IPS DF 4.7 (cell line): Measurements from ENCODE around the gene TLN1.

Experiments
- DNase-seq: peaks from one replicate; pipeline ENCODE4 v3.0.0-alpha.2; 2013; ENCODE audit warnings: low spot score; ENCODE audit errors: extremely low read depth

The TLN1 gene

DNA sequence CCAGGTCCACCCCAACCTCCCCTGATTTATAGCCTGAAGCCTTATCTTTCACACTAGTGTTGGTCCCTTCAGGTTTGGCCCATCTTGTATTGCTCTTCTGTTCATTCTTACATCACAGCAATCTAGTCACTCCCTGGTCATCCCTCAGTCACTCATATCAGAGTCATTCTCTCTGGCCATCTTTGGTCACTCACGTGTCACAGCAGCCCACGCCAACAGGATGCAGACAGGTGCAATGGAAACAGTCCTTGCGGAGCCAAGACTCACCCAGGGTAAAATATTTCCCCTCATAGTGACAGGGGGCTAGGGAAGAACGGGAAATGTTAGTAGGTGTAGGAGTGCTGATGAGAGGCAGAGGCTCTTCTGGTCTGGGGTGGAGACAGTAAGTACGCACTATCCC lies 21.5 kb upstream of the TLN1 start:
- DNase-seq: no peak

DNA sequence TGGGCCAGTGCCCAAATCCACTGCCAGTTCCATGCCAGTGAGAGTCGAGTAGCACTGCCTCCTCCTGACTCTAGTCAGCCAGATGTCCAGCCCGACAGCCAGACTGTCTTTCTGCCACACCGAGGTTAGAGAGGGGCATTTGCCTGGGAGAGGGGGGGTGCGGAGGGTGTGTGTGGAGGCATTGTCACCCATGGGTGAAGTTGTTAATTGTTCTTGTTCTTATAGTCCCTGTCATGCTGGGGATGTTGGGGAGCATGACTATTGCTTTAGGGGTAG lies 18.2 kb upstream of the TLN1 start:
- DNase-seq: no peak

DNA sequence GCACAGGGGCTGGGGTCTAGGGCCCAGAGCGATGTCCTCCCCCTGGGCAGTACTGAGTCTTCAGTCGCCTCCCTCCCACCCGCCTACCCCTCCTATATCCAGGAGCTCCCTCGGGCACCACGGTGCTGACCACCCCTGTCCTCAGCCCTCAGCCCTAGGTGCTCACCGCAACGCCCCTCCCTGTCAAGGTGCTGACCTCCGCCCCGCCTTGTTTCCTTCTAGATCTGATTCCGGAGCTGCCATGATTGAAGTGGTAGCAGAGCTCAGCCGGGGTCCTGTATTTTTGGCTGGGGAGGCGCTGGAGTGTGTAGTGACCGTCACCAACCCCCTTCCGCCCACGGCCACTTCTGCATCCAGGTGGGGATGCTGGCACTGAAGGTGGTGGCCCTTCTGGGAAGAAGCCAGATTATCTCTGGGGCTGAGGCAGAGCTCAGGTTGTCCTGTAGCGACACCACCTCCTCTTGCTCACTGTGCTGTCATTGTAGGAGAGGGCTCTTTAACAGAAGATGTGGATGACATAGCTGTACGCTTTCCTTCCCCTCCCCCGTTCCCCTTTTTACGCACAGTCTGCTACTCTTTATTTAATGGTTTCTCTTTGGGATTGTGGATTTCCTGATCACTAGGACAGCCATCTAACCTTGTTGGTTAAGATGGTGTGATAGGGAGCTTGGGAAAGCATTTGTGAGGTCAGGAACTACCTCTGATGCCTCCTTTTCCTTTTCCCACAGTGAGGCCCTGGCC lies 17.7 kb upstream of the TLN1 start:
- DNase-seq: no peak

DNA sequence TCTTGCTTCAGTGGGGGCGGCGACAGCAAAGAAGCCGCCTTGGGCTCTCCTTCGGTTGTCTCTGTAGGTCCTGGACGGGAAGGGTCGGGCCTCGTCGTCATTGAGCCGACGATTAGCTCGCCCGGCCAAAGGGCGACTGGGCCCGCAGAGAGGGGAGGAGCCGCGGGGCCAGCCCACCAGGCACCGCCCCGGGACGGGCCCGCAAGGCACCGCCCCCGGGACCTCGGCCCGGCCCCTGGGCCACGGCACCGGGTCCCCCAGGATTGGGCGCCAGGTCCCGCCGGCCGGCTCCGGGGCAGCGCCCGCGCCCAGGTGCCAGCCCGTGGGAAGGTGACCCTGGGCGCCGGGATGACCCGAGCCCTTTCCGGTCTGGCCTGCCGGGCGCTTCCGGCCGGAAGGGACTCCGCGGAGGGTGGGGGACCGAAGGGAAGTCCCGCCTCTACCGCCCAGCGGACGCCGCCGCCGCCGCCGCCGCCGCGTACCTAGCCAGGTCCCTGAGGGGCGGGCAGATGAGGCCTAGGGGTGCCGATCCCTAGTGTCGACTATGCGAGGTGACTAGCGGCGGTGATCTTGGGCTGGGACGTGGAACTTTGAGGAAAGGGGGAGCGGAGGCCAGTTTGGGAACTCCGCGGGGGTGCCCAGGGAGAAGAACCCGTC lies 17.0 kb upstream of the TLN1 start, which contains the start of the genes GBA2 and RGP1:
TSS of gene GBA2 (minus strand) at position 371 of the 657 bp plus-strand sequence. CDS start 524 bp downstream, outside the sequence.
TSS of gene RGP1 (plus strand) at position 430 of the 657 bp plus-strand sequence. CDS start 469 bp downstream, outside the sequence.
- DNase-seq: no peak

DNA sequence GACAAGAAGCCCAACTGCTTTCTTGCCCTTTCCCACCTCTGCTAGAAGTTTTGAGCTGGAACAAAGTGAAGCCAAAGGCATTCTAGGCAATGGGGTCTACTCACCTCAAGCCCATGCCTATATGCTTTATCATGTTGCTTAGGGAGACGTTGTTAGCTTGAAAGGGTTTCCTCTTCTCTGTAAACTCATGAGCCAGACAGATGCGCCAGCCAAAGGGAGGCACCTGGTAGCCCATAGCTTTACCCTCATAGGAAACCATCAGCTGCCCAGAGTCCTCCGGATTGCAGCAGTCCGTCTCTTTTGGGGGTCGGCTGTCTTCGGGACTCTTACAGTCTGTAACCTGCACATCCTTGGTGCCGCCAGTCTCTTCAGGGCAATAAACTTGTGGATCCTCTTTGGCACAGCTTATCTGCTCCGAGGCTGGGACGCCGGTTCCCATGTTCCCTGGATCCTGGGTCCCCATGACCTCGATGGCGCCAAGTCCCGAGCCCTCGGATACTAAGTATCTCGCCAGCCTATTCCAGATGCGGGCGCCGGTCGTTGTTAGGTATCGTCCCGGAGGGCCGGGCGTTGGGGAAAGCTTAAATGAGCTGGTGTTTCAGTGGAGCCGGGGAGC lies 16.4 kb upstream of the TLN1 start:
- DNase-seq: no peak

DNA sequence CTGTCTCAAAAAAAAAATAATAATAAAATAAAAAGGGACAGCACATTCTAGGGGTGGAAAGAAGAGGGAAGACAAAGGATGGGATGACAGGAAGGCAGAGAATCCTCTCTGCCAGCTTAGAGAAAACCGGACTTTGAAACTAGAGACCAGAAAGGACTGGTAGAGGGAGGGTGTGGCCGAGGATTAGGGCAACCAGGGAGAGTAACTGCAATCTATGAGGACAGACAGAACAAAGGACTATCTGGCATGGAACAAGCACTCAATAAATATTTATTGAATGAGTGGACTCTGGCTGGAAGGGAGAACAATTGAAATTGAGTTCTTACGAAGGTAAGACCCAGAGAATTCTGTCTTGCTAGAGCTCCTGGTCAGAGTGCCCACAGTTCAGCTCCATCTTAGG lies 14.6 kb upstream of the TLN1 start:
- DNase-seq: no peak

DNA sequence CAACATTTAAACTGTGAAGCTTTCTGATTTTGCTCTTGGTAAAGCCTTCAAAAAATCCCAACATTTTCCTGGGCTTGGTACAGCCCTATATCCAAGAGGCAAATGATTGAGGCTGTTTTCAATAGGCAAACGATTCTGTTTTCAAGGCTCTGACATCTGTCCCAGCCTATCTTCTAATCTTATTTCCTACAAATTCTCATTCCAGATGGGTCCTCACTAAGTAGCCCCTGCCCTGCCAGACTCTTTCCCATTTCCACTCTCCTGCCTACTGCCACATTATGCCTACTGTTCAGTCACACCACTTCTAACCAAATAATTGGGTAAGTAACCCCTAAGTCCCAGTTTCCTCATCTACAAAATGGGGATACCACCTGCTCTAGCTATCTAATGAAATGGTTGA lies 13.6 kb upstream of the TLN1 start:
- DNase-seq: no peak

DNA sequence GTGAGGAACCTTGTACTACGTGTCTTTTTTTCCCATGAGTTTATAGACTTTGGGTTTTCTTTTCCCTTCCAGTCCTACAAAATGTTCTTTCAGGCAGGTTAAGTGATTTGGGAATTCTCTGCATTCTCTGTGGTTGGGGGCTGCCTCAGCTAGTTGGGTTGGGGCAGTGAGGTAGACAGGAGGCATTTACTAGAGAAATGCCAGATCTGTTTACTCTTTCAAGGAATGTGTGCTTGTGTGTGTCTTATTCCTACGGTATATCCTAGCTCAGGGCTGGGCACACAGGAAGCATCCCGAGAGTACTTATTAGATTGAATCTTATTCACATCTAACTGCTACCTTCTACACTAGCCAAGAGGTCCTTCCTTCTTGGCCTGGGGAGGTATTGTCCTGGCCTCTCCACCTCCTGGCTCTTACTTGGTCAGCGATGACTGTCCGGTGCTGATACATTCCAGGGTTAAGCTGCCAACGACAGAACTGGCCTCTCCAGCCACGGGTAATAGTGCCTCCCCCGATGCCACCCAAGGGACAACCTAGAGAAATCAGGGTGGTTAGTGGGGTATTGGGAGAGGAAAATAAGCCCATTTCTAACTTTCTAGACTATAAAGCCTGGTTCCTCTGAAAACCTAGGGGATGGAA lies 12.0 kb upstream of the TLN1 start:
- no peak for DNase-seq

DNA sequence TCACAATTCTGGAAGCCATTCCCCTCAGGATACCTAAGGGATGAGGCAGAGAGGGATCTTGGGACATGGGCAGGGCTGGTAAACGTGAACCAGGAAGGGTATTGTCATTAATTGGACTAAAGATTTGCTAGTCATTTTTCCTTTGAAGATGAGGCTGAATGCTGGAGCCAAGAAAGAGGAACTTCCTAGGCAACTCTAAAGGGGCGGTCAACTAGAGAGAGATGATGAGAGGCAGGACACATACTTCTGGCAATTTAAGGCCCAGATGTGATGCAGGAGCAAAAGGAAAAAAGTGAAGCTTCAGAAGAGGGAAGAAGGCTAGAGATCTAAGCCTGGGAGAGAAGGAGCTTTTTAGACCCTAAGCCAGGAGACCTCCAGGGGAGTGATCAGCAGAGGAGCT lies 11.5 kb upstream of the TLN1 start:
- DNase-seq: no peak

DNA sequence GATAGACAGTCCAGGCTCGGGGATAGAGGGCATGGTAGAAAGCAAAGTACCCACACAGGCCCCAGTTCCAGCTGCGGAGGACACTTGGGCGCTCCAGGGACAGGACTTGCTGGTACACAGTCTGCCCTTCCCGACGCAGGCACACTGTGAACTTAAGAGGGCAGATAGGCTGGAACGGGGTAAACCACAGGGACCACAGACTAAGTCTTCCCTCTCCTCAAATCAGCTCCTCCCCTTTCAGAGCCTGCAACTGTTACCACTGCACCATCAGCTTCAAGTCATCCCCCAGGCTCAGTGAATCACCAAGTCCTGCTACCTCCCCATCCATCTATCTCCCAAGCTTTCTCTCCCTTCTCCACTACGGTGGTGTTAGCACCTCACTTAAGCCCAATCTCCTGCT lies 9.7 kb upstream of the TLN1 start:
- no peak for DNase-seq

DNA sequence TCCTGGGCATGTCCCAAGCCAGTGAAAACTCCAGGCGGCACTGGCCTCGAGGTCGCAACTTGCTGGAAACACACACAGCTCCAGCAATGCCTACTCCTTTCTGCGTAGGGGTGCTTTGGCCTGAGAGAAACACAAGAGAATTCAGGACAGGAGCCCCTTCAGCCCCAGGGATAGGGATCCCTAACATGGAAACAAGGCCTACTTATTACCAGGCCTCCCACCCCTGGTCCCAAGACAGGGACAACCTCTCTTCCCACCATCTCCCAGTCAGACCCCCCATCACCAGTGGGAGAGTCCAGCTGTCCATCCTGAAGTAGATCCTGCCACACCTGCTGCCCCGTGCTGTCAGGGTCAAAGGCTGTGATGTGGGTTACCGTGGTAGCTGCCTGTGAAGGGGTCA lies 8.2 kb upstream of the TLN1 start:
- no peak for DNase-seq

DNA sequence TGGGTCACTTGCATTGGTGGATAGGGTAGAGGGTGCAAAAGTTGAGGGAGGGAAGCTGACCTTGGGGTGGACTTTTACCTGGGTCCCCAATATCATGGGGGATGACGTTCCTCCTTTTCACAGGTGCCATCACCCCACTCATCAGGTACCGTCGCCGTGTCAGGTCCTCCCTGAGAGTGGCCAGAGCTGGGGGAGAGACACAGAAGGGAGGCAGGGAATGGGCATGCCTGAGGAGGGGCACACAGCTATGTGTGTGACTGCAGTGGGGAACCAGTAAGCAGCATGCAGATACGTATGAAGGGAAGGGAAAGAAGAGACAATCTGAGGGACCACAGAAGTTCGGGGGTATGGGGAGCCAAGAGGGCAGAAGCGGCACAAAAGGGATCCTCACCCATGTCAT lies 6.9 kb upstream of the TLN1 start:
- no peak for DNase-seq

DNA sequence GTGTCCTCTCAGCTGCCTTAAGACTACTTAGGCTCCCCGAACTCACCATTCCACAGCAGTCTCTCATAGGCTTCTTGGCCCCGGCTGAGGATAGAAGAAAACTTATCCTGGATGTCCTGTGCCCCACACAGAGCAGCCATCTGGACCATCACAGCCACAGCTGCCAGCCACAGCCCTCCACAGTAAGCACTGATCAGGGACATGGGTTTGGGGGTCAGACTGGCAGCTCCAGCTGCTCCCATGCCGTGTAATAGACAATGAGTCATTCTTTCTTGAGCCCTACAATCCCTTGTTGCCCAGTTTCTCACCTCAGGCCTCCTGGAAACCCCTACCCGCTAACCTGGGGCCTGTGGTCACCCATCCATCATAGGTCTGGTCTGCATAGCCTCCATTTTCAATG lies 6.2 kb upstream of the TLN1 start:
- no peak for DNase-seq

DNA sequence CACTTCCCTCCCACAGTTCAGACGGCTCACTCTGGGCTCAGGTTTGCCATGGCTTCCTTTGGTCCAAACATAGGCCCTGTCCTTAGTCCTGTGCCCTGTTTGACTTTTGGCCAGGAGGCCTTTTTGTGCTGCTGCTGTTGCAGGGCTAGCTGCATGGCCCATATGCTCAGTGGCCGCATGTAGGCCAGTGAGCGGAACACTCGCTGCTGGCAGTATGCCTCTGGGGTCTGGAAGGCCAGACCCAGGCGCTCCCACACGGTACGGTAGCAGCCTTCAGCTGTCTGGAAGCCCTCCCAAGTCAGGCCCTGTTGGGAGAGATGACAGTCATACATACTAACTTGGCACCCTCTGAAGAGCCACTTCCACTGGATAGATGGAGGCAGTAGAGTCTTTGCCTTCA lies 5.1 kb upstream of the TLN1 start:
- DNase-seq: no peak

DNA sequence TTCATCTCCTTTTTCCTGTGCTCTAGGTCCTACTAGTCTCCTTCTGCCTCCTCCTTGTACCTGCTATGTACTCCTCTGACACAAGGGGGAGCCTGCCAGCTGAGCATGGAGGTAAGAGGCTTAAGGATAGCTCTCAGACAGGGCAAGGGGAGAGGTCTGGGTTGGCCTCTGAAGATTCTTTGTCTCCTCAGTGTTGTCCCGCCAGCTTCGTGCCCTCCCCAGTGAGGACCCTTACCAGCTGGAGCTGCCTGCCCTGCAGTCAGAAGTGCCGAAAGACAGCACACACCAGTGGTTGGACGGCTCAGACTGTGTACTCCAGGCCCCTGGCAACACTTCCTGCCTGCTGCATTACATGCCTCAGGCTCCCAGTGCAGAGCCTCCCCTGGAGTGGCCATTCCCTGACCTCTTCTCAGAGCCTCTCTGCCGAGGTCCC lies 4.2 kb upstream of the TLN1 start:
- no peak for DNase-seq

DNA sequence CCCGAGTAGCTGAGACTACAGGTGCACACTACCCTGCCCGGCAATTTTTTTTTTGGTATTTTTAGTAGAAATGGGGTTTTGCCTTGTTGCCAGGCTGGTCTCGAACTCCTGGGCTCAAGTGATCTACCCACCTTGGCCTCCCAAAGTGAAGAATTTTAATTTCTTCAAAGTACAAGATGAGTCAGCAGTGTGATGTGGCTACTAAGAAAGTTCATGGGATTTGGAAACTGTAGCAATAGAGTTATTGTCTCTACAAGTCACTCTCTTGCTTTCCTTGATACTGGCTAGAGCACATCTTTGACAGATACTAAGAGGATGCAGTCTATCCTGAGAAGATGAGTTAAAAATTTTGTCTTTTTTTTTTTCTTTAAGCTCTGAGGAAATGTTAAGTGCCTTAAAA lies 2.1 kb upstream of the TLN1 start:
- no peak for DNase-seq

DNA sequence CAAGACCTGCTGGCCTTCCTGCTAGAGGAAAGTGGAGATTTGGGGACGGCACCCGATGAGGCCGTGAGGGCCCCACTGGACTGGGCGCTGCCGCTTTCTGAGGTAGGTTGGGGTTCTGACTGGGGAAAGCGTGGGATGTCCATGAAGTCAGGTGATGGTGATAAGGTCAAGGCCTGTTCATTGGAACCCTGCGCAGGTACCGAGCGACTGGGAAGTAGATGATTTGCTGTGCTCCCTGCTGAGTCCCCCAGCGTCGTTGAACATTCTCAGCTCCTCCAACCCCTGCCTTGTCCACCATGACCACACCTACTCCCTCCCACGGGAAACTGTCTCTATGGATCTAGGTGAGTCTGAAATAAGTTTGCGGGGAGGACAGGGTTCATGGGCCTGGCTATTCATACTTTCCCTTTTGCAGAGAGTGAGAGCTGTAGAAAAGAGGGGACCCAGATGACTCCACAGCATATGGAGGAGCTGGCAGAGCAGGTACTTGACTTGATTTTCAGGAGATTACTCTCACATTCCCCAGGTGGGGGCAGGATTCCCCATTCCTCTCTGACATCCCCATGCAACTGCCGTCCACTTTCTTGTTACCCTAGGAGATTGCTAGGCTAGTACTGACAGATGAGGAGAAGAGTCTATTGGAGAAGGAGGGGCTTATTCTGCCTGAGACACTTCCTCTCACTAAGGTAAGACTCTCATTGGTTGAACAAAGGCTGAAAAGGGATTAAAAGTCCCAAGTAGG lies 976 bp upstream of the TLN1 start:
- DNase-seq: no peak

DNA sequence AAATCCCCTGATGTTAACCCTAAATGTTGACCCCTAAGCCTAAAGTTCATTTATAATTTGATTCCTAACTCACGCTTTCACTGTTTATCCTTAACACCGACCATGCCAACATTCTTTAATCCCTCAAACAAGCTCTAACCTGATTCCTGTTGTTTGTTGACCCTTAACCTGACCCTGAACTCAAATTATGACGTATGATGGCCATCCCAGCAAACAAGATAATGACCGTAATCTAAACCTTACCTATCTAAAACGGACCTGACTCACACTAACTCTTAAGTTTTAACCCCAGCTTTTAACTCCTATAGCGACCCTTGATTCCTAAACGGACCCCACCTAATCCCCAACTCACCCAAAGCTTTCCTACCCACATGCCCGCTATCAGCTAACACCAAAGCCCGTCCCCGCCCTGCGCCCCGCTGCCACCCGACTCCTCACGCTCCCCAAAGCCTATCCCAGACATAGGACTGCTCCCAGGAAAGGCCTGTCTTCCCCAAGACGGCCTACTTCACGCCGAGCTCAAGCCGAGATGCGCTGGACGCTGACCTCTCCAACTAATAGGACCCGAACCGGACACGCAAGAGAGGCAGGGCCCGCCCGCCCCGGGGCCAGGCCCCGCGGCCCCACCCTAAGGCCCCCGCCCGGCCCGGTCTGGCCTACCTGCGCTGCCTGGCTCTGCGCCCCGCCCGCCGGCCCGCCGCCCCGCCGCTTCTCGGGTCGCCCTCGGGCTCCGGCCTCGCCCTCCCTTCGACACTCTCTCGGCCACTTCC lies 395 bp downstream of the TLN1 start:
- no peak for DNase-seq

DNA sequence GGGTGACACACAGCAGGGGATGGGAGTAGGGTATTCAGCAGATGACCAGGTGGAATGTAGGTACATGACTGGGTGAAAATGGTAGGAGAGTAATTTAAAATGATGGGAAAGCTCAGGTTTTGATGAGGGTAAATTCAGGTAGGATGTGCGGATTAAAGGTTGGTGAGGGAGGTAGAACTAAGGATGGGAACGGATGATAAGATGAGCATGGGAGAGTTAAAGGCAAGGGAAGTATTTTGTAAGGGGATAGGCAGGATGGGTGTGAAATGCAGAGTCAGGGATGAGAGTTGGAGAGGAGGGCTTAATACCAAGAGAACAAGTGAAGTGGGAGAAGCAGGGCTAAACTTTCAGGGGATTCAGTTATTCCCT lies 1.5 kb downstream of the TLN1 start:
- DNase-seq: no peak

DNA sequence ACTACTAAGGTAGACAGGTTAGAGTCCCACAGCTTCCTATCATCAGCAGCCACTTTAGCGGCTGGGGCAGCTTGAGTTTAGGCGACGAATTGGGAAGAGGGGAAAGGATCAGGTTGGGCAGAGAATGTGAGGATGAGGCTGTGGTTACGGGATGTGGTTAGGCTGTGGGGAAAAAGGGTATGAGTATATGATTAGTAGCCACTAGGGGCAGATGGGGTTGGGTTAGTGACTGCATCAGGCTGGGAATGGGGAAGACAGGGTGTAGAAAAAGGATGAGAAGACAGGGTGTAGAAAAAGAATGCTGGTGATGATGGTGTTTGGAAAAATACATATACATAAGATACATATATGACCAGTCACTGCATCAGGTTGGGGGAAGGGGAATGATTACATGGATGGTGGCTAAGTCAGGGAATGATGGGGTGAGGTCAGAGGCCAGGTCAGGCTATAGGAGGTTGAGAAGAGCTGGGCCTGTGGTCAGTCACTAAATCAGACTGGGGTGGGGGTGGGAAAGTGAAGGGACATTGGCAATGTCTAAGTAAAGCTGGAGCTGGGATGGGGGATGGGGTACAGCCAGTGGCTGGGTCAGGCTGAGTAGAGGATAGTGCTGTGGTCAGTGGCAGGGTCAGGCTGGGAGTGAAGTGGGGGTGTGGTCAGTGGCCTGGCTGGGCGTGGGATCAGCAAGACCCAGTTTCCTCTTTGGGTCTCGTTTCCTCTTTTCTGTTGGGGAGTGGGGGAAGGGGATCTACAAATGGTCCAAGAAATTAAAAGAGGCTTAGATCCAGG lies 2.1 kb downstream of the TLN1 start:
- DNase-seq: no peak
